Measurements from ENCODE around the gene FBXW4.

Gene FBXW4

DNA sequence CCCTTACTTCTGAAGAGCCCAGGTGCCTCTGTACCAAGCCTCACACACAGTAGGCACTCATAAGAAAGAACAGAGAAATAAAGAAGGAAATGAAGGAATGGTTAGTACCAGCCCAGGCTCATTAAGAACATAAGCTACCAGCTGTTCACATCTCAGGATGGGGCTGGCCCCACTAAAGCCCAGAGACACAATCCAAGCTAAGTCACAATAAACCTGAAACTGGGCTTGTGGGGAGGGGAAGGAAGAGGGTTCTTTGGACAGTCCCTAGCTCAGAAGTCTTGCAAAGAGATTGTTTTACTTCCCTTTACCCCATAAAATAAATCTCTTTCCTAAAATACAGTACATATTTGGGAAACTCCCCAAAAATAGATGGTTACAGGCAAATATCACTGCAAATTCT lies 24.3 kb downstream of the FBXW4 start:
- DNase-seq (ENCODE audit: extremely low spot score) = no peak
- CTCF ChIA-PET = interaction anchor here (1.0 kb wide), 1 partner anchor 203 kb away, joined by 3 read pairs; no protein-coding TSS in a partner anchor
- POLR2A ChIA-PET = no interaction called here
- TF ChIP-seq LEF1 (IDR thresholded peaks at IDR 0.05; ENCODE audit: borderline replicate concordance) = no peak

DNA sequence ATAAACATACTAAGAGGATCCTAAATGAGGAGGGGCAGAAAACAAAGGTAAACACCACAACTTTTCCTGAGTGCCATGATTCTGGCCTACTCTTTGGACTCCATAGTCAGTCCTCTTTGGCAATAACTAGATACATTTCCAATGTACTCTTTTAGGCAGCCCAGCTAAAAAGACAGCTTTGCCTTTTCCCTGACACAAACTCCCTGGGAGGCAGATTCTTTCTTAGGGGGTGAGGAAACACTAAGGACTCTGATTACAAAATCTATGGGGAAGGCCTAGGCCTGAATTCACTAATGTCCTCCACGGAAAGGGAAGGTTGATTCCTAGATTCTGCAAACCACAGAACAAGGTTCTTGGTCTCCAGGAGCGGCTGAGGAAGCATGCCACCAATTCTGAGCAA lies 25.8 kb downstream of the FBXW4 start:
- ChIA-PET CTCF (no interaction called here), POLR2A (no interaction called here)
- TF ChIP-seq ELF4 (IDR thresholded peaks at IDR 0.05) = no peak
- TF ChIP-seq FOXK2 (IDR thresholded peaks at IDR 0.05) = no peak
- TF ChIP-seq, protein P1, sequence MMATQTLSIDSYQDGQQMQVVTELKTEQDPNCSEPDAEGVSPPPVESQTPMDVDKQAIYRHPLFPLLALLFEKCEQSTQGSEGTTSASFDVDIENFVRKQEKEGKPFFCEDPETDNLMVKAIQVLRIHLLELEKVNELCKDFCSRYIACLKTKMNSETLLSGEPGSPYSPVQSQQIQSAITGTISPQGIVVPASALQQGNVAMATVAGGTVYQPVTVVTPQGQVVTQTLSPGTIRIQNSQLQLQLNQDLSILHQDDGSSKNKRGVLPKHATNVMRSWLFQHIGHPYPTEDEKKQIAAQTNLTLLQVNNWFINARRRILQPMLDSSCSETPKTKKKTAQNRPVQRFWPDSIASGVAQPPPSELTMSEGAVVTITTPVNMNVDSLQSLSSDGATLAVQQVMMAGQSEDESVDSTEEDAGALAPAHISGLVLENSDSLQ (IDR thresholded peaks at IDR 0.05) = no peak
- no peak for TF ChIP-seq ARNT (IDR thresholded peaks at IDR 0.05)
- no peak for TF ChIP-seq CTBP1 (IDR thresholded peaks at IDR 0.05; ENCODE audit: borderline replicate concordance)
- TF ChIP-seq FOXA1 (IDR thresholded peaks at IDR 0.05) = no peak
- no peak for TF ChIP-seq ZNF384 (IDR thresholded peaks at IDR 0.05)
- TF ChIP-seq SP1 (IDR thresholded peaks at IDR 0.05) = no peak
- no peak for TF ChIP-seq LEF1 (IDR thresholded peaks at IDR 0.05; ENCODE audit: borderline replicate concordance)
- no peak for TF ChIP-seq NFRKB (IDR thresholded peaks at IDR 0.05)
- TF ChIP-seq HDGF (IDR thresholded peaks at IDR 0.05; ENCODE audit: borderline replicate concordance) = no peak
- no peak for TF ChIP-seq FOXM1 (IDR thresholded peaks at IDR 0.05; ENCODE audit: borderline replicate concordance)
- no peak for TF ChIP-seq SUZ12 (IDR thresholded peaks at IDR 0.05)
- no peak for TF ChIP-seq BHLHE40 (IDR thresholded peaks at IDR 0.05; ENCODE audit: borderline replicate concordance)
- no peak for TF ChIP-seq L3MBTL2 (conservative IDR thresholded peaks at IDR 0.05)
- no peak for TF ChIP-seq TARDBP (IDR thresholded peaks at IDR 0.05)
- no peak for DNase-seq (ENCODE audit: extremely low spot score)

DNA sequence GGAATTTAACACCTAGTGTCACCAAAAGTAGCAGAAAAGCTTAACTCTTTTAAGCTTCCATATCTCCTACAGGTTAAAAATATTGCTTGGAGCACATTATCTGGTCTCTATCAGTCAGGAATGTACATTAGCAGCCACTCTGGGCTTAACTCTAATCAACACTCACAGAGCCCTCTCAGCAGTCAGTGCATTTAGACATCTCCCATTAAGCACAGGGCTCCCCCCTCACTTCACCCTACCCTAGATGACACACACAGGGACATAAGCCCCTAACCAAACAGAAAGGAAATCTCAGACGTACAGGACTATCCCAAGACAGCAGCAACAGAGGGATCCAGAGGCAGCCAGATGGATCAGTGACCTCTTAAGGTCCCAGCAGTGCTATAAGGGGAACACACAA lies 26.4 kb downstream of the FBXW4 start:
- TF ChIP-seq, protein P1 (IDR thresholded peaks at IDR 0.05) = no peak
- TF ChIP-seq TARDBP (IDR thresholded peaks at IDR 0.05) = no peak
- no peak for TF ChIP-seq CTBP1 (IDR thresholded peaks at IDR 0.05; ENCODE audit: borderline replicate concordance)
- no peak for TF ChIP-seq FOXA1 (IDR thresholded peaks at IDR 0.05)
- no peak for TF ChIP-seq FOXK2 (IDR thresholded peaks at IDR 0.05)
- no peak for TF ChIP-seq HDGF (IDR thresholded peaks at IDR 0.05; ENCODE audit: borderline replicate concordance)
- no peak for TF ChIP-seq SUZ12 (IDR thresholded peaks at IDR 0.05)
- no peak for TF ChIP-seq NFRKB (IDR thresholded peaks at IDR 0.05)
- CTCF ChIA-PET = no interaction called here
- POLR2A ChIA-PET = no interaction called here
- DNase-seq (ENCODE audit: extremely low spot score) = no peak

DNA sequence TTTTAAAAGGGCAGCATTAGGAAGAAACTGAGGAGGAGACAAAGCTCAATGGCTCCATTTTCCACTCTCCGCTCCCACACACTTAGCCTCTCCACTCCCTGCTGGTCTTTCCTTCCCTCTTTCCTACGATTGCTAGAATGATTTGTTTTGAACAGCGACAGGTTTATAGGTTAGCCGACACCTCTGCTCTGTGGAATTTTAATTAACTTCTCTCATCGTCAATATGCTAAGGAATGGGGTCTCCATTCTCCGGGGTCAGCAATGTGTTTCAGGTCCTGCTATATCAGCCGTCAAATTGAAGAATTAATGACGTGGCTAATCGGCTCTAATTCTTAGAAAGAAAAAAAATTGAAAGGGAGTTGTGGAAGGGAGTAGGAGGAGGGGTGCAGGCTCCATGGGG lies 28.9 kb downstream of the FBXW4 start:
- TF ChIP-seq FOXK2 (IDR thresholded peaks at IDR 0.05) (no peak), BHLHE40 (IDR thresholded peaks at IDR 0.05; ENCODE audit: borderline replicate concordance) (no peak)
- TF ChIP-seq, protein P1 (IDR thresholded peaks at IDR 0.05) = 0 out of 2 replicates have a peak, but pooled peaks have one; percentile 12
- ChIA-PET CTCF (no interaction called here), POLR2A (no interaction called here)
- no peak for DNase-seq (ENCODE audit: extremely low spot score)

DNA sequence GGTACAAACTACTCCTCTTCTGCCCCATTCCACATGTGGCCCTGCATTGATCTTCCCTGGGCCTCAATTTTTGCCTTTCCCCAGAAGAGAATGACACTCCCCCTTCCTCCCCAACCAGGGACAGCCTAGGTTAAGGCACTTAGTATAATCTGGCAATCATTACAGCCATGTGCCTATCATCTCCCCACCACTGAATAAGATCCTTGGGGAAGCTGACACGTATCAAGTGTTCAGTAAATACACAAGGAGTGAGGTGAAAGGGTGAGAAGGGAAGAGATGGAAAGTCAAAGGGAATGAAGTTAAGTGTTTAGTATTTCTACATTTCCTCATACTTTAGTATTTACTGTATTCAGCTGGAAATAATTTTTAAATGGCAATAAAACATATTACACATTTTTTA lies 31.9 kb downstream of the FBXW4 start:
- TF ChIP-seq ELF4 (IDR thresholded peaks at IDR 0.05) = no peak
- no peak for TF ChIP-seq TARDBP (IDR thresholded peaks at IDR 0.05)
- TF ChIP-seq BHLHE40 (IDR thresholded peaks at IDR 0.05; ENCODE audit: borderline replicate concordance) = no peak
- no peak for TF ChIP-seq FOXA1 (IDR thresholded peaks at IDR 0.05)
- TF ChIP-seq NFRKB (IDR thresholded peaks at IDR 0.05) = no peak
- no peak for TF ChIP-seq L3MBTL2 (conservative IDR thresholded peaks at IDR 0.05)
- TF ChIP-seq HDGF (IDR thresholded peaks at IDR 0.05; ENCODE audit: borderline replicate concordance) = no peak
- TF ChIP-seq, protein P1 (IDR thresholded peaks at IDR 0.05) = no peak
- no peak for TF ChIP-seq FOXM1 (IDR thresholded peaks at IDR 0.05; ENCODE audit: borderline replicate concordance)
- TF ChIP-seq SUZ12 (IDR thresholded peaks at IDR 0.05) = no peak
- no peak for TF ChIP-seq FOXK2 (IDR thresholded peaks at IDR 0.05)
- TF ChIP-seq ZNF384 (IDR thresholded peaks at IDR 0.05) = no peak
- no peak for TF ChIP-seq CTBP1 (IDR thresholded peaks at IDR 0.05; ENCODE audit: borderline replicate concordance)
- no peak for TF ChIP-seq ARNT (IDR thresholded peaks at IDR 0.05)
- no peak for TF ChIP-seq SP1 (IDR thresholded peaks at IDR 0.05)
- CTCF ChIA-PET = no interaction called here
- DNase-seq (ENCODE audit: extremely low spot score) = no peak
- POLR2A ChIA-PET = no interaction called here

DNA sequence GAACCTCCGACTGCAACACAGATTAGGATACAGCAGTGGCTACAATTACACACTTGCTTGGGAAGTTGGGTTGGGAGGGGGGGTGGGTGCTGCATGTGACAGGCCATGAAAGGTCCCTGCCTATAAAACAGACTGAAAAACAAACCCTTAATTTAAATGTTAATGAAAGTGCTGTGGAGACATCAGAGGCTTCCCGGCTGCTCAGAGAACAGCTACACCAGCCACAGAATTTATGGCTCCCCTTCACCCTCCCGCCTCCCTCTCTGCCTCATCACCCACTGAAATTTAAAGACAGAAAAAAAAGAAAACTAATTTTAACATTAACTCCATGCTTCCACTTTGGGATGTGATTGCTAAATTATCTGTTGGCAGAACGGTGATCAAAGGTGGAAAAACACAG lies 34.7 kb downstream of the FBXW4 start:
- ChIA-PET POLR2A (no interaction called here), CTCF (no interaction called here)
- DNase-seq (ENCODE audit: extremely low spot score) = no peak
- TF ChIP-seq SUZ12 (IDR thresholded peaks at IDR 0.05) (no peak), L3MBTL2 (conservative IDR thresholded peaks at IDR 0.05) (no peak), CTBP1 (IDR thresholded peaks at IDR 0.05; ENCODE audit: borderline replicate concordance) (no peak), FOXK2 (IDR thresholded peaks at IDR 0.05) (no peak), ZNF384 (IDR thresholded peaks at IDR 0.05) (no peak), ARNT (IDR thresholded peaks at IDR 0.05) (no peak)
- TF ChIP-seq, protein P1 (IDR thresholded peaks at IDR 0.05) = no peak

Data from HEK293T (cell line).